ENCODE measurements around the gene IGF1R. TPM values are rescaled to one million over a fixed set of nuclear protein-coding genes. Genes with fewer than 3 reads are reported as not detected.

IGF1R gene
- total and polyA plus RNA-seq, 4 donors = 17.6 to 34.8 (median 21.0) TPM

- no peak overlapping the region for H3K4me3 ChIP-seq (ENCODE audit: low read depth, low read length)
- WGBS (ENCODE audit: insufficient coverage) = no CpG with 5 or more reads among the region's 6 CpGs
- no peaks in the 10 kb centered on the region for H3K36me3 ChIP-seq (ENCODE audit: control insufficient read depth, insufficient read depth, low read length)
- no peak for DNase-seq (ENCODE audit: low read depth in 4 of 6, low spot score in 6 of 6)
- H3K9me3 ChIP-seq (ENCODE audit: control insufficient read depth, insufficient read depth, low read length) = no peaks in the 10 kb centered on the region
- H3K27ac ChIP-seq (ENCODE audit: low read depth, low read length) = no peak overlapping the region
- no peaks in the 10 kb centered on the region for H3K27me3 ChIP-seq (ENCODE audit: control insufficient read depth, insufficient read depth, low read length)
- H3K4me1 ChIP-seq (ENCODE audit: control insufficient read depth, insufficient read depth, low read length) = peaks cover 19% of the 10 kb centered on the region
These were observed 45.8 kb downstream of the IGF1R start for GRCh38 chr15:98694161-98694560.

DNA sequence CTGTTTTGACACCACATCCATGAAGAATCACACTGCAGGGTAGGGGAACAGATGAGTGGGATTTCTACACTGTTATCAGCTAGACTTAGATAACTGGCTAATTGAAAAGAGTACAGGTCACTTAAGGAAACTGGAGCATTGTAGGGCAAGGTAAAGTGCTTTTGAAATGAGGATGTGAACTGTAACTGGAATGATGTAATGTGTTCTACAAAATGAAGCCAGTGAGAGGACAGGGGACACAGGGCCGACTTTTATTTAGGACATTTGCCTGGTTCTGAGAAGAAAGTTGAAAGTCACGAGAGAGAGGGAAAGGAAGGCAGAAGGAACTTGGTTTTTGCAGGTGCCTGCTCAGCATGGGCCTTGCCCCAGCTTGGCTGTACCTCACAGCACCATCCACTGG is 50.5 kb downstream of the IGF1R start:
- H3K27me3 ChIP-seq (ENCODE audit: control insufficient read depth, insufficient read depth, low read length) = no peaks in the 10 kb centered on the region
- no peak overlapping the region for H3K4me3 ChIP-seq (ENCODE audit: low read depth, low read length)
- WGBS (ENCODE audit: insufficient coverage) = 94% methylated on average over 2 of the region's 2 CpGs
- peaks cover 23% of the 10 kb centered on the region for H3K4me1 ChIP-seq (ENCODE audit: control insufficient read depth, insufficient read depth, low read length)
- no peak for DNase-seq (ENCODE audit: low read depth in 4 of 6, low spot score in 6 of 6)
- H3K27ac ChIP-seq (ENCODE audit: low read depth, low read length) = no peak overlapping the region
- H3K9me3 ChIP-seq (ENCODE audit: control insufficient read depth, insufficient read depth, low read length) = no peaks in the 10 kb centered on the region
- no peaks in the 10 kb centered on the region for H3K36me3 ChIP-seq (ENCODE audit: control insufficient read depth, insufficient read depth, low read length)

- 58% methylated on average over 4 of the region's 11 CpGs for WGBS (ENCODE audit: insufficient coverage)
- Histone ChIP-seq H3K9me3 (ENCODE audit: control insufficient read depth, insufficient read depth, low read length) (no peaks in the 10 kb centered on the region), H3K4me3 (ENCODE audit: low read depth, low read length) (no peak overlapping the region), H3K4me1 (ENCODE audit: control insufficient read depth, insufficient read depth, low read length) (peaks cover 14% of the 10 kb centered on the region), H3K36me3 (ENCODE audit: control insufficient read depth, insufficient read depth, low read length) (no peaks in the 10 kb centered on the region), H3K27me3 (ENCODE audit: control insufficient read depth, insufficient read depth, low read length) (no peaks in the 10 kb centered on the region), H3K27ac (ENCODE audit: low read depth, low read length) (no peak overlapping the region)
- DNase-seq (ENCODE audit: low read depth in 4 of 6, low spot score in 6 of 6) = no peak
These were observed 51.5 kb downstream of the IGF1R start for GRCh38 chr15:98699591-98700424.

GRCh38 chr15:98700519-98700918 is 52.2 kb downstream of the IGF1R start:
- no peak overlapping the region for H3K4me3 ChIP-seq (ENCODE audit: low read depth, low read length)
- DNase-seq (ENCODE audit: low read depth in 4 of 6, low spot score in 6 of 6) = no peak
- H3K27ac ChIP-seq (ENCODE audit: low read depth, low read length) = no peak overlapping the region
- WGBS (ENCODE audit: insufficient coverage) = 91% methylated on average over 3 of the region's 6 CpGs
- H3K36me3 ChIP-seq (ENCODE audit: control insufficient read depth, insufficient read depth, low read length) = no peaks in the 10 kb centered on the region
- no peaks in the 10 kb centered on the region for H3K9me3 ChIP-seq (ENCODE audit: control insufficient read depth, insufficient read depth, low read length)
- H3K4me1 ChIP-seq (ENCODE audit: control insufficient read depth, insufficient read depth, low read length) = peaks cover 14% of the 10 kb centered on the region
- no peaks in the 10 kb centered on the region for H3K27me3 ChIP-seq (ENCODE audit: control insufficient read depth, insufficient read depth, low read length)

DNA sequence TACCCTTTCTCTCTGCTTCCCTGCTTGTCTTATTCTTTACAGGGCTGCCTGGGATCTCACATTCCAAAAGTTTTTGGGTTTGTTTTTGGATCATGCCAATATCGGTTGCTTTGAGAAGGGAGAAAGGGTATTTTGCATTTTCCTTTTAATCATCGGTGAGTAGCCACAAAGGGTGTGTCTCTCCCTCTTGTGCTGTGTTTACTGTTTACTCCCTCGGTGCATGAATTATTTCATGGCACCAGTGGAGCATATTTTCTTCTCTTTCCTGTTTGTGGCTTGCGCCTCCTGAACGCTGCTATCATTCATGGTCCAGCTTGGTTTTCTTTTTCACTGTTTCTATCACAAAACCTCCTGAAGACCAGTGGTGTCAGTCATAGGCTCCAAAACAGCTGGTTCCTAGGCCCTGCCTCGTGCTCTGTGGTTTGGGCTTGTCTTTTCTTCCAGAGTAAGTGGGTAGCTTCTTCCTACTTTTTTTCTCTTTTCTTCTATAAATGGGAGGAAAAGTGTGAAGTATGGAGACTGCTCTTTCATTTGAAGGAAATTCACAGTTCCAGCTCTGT is 54.9 kb downstream of the IGF1R start:
- WGBS (ENCODE audit: insufficient coverage) = 35% methylated on average over 4 of the region's 6 CpGs
- Histone ChIP-seq H3K27me3 (ENCODE audit: control insufficient read depth, insufficient read depth, low read length) (no peaks in the 10 kb centered on the region), H3K9me3 (ENCODE audit: control insufficient read depth, insufficient read depth, low read length) (no peaks in the 10 kb centered on the region), H3K4me1 (ENCODE audit: control insufficient read depth, insufficient read depth, low read length) (peaks cover 19% of the 10 kb centered on the region), H3K27ac (ENCODE audit: low read depth, low read length) (no peak overlapping the region), H3K4me3 (ENCODE audit: low read depth, low read length) (no peak overlapping the region), H3K36me3 (ENCODE audit: control insufficient read depth, insufficient read depth, low read length) (peaks cover 9% of the 10 kb centered on the region)
- DNase-seq (ENCODE audit: low read depth in 4 of 6, low spot score in 6 of 6) = no peak

GRCh38 chr15:98705070-98705469 is 56.7 kb downstream of the IGF1R start:
- DNase-seq (ENCODE audit: low read depth in 4 of 6, low spot score in 6 of 6) = no peak
- no peak overlapping the region for H3K27ac ChIP-seq (ENCODE audit: low read depth, low read length)
- 89% methylated on average over 4 of the region's 4 CpGs for WGBS (ENCODE audit: insufficient coverage)

GRCh38 chr15:98706387-98706786 is 58.0 kb downstream of the IGF1R start:
- no peak overlapping the region for H3K27ac ChIP-seq (ENCODE audit: low read depth, low read length)
- no peaks in the 10 kb centered on the region for H3K27me3 ChIP-seq (ENCODE audit: control insufficient read depth, insufficient read depth, low read length)
- no CpG with 5 or more reads among the region's 1 CpG for WGBS (ENCODE audit: insufficient coverage)
- H3K36me3 ChIP-seq (ENCODE audit: control insufficient read depth, insufficient read depth, low read length) = peaks cover 10% of the 10 kb centered on the region
- no peak overlapping the region for H3K4me3 ChIP-seq (ENCODE audit: low read depth, low read length)
- no peak for DNase-seq (ENCODE audit: low read depth in 4 of 6, low spot score in 6 of 6)
- peaks cover 11% of the 10 kb centered on the region for H3K4me1 ChIP-seq (ENCODE audit: control insufficient read depth, insufficient read depth, low read length)
- no peaks in the 10 kb centered on the region for H3K9me3 ChIP-seq (ENCODE audit: control insufficient read depth, insufficient read depth, low read length)

More at GRCh38 chr15:98705070-98705469, 56.7 kb downstream of the IGF1R start:
- H3K4me3 ChIP-seq (ENCODE audit: low read depth, low read length) = no peak overlapping the region
- no peaks in the 10 kb centered on the region for H3K27me3 ChIP-seq (ENCODE audit: control insufficient read depth, insufficient read depth, low read length)
- H3K9me3 ChIP-seq (ENCODE audit: control insufficient read depth, insufficient read depth, low read length) = no peaks in the 10 kb centered on the region
- peaks cover 10% of the 10 kb centered on the region for H3K36me3 ChIP-seq (ENCODE audit: control insufficient read depth, insufficient read depth, low read length)
- peaks cover 16% of the 10 kb centered on the region for H3K4me1 ChIP-seq (ENCODE audit: control insufficient read depth, insufficient read depth, low read length)

DNA sequence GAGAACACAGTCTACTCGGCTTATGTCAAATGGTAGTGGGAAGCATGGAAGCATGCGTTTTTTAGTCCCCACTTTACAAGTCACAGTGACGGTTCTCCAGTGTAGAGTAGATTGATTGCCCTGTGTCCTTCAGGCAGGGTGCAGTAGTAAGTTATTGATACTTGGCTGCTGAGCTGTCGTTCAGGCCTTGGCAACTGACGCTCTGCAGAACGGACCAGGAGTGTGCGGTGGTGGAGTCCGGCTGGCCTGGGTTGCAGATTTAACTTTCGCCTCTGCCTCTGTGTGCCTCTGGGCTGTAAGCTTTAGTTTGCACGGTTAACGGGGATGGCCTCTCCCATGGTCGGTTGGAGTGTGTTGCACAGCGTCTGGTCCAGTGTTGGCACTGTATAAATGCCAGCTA is 58.6 kb downstream of the IGF1R start:
- Histone ChIP-seq H3K9me3 (ENCODE audit: control insufficient read depth, insufficient read depth, low read length) (no peaks in the 10 kb centered on the region), H3K4me1 (ENCODE audit: control insufficient read depth, insufficient read depth, low read length) (peaks cover 11% of the 10 kb centered on the region), H3K27ac (ENCODE audit: low read depth, low read length) (no peak overlapping the region), H3K27me3 (ENCODE audit: control insufficient read depth, insufficient read depth, low read length) (no peaks in the 10 kb centered on the region), H3K36me3 (ENCODE audit: control insufficient read depth, insufficient read depth, low read length) (peaks cover 10% of the 10 kb centered on the region), H3K4me3 (ENCODE audit: low read depth, low read length) (no peak overlapping the region)
- WGBS (ENCODE audit: insufficient coverage) = 76% methylated on average over 7 of the region's 13 CpGs
- no peak for DNase-seq (ENCODE audit: low read depth in 4 of 6, low spot score in 6 of 6)

GRCh38 chr15:98708037-98708590 is 59.8 kb downstream of the IGF1R start:
- WGBS (ENCODE audit: insufficient coverage) = 85% methylated on average over 10 of the region's 10 CpGs
- H3K4me1 ChIP-seq (ENCODE audit: control insufficient read depth, insufficient read depth, low read length) = peaks cover 6% of the 10 kb centered on the region
- H3K27me3 ChIP-seq (ENCODE audit: control insufficient read depth, insufficient read depth, low read length) = no peaks in the 10 kb centered on the region
- H3K9me3 ChIP-seq (ENCODE audit: control insufficient read depth, insufficient read depth, low read length) = no peaks in the 10 kb centered on the region
- peaks cover 10% of the 10 kb centered on the region for H3K36me3 ChIP-seq (ENCODE audit: control insufficient read depth, insufficient read depth, low read length)
- no peak overlapping the region for H3K4me3 ChIP-seq (ENCODE audit: low read depth, low read length)
- no peak for DNase-seq (ENCODE audit: low read depth in 4 of 6, low spot score in 6 of 6)
- no peak overlapping the region for H3K27ac ChIP-seq (ENCODE audit: low read depth, low read length)

DNA sequence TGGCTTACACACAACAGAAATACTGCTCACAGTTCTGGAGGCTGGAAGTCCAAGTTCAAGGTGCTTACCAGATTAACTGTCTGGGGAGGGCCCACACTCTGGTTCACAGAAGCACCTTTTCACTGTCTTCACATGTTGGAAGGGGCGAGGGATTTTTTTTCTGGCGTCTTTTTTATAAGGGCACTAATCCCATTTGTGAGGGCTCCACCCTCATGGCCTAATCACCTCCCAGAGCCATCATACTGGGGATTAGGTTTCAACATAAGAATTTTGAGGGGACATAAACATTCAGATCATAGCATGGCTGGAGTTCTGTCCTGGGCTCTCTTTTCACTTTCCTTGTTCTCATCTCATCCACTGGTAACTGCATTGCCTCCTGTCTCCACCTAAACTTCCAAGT is 63.5 kb downstream of the IGF1R start:
- no peak for DNase-seq (ENCODE audit: low read depth in 4 of 6, low spot score in 6 of 6)
- peaks cover 26% of the 10 kb centered on the region for H3K4me1 ChIP-seq (ENCODE audit: control insufficient read depth, insufficient read depth, low read length)
- no peaks in the 10 kb centered on the region for H3K9me3 ChIP-seq (ENCODE audit: control insufficient read depth, insufficient read depth, low read length)
- H3K4me3 ChIP-seq (ENCODE audit: low read depth, low read length) = no peak overlapping the region
- H3K27me3 ChIP-seq (ENCODE audit: control insufficient read depth, insufficient read depth, low read length) = no peaks in the 10 kb centered on the region
- H3K36me3 ChIP-seq (ENCODE audit: control insufficient read depth, insufficient read depth, low read length) = peaks cover 10% of the 10 kb centered on the region
- no peak overlapping the region for H3K27ac ChIP-seq (ENCODE audit: low read depth, low read length)
- WGBS (ENCODE audit: insufficient coverage) = no CpG with 5 or more reads among the region's 2 CpGs
